GM12801 (cell line): Measurements from ENCODE around the gene SAMD15.

ENCODE experiments used
- CTCF ChIP-seq: IDR thresholded peaks from one replicate; pipeline ENCODE4 v1.5.1; 2011; ENCODE audit warnings: control low read depth; ENCODE audit not compliant: insufficient read length; ENCODE audit errors: extremely low read depth

The SAMD15 gene

GRCh38 chr14:77356899-77357298 is 20.3 kb upstream of the SAMD15 start:
- no peak for TF ChIP-seq CTCF

GRCh38 chr14:77359626-77360025 is 17.6 kb upstream of the SAMD15 start:
- no peak for TF ChIP-seq CTCF

- TF ChIP-seq CTCF = no peak
These were observed 13.0 kb upstream of the SAMD15 start for GRCh38 chr14:77364146-77364545.

- no peak for TF ChIP-seq CTCF
These were observed 7.9 kb upstream of the SAMD15 start for GRCh38 chr14:77369285-77369684.

GRCh38 chr14:77372304-77372841 is 4.8 kb upstream of the SAMD15 start:
- TF ChIP-seq CTCF = no peak

- TF ChIP-seq CTCF = no peak
These were observed 1.8 kb upstream of the SAMD15 start for GRCh38 chr14:77375164-77375950.

GRCh38 chr14:77375973-77376770 is 1.0 kb upstream of the SAMD15 start:
- TF ChIP-seq CTCF = no peak
